GM21717 (cell line): ENCODE data around the gene BCAT1.
"Not testable (repeated sequence)": the region's sequence is repeated elsewhere in the genome, so short reads cannot be mapped to it uniquely, and the experiment has no call there.

ENCODE experiments used
- ATAC-seq: cut with Tn5 transposase; IDR thresholded peaks from one replicate; pipeline ENCODE4 v1.9.1; 2021; ENCODE audit warnings: mild to moderate bottlenecking, moderate library complexity; ENCODE audit not compliant: unreplicated experiment

Gene BCAT1

GRCh38 chr12:24820872-24821271 is 128.0 kb downstream of the BCAT1 start:
- ATAC-seq: no peak

DNA sequence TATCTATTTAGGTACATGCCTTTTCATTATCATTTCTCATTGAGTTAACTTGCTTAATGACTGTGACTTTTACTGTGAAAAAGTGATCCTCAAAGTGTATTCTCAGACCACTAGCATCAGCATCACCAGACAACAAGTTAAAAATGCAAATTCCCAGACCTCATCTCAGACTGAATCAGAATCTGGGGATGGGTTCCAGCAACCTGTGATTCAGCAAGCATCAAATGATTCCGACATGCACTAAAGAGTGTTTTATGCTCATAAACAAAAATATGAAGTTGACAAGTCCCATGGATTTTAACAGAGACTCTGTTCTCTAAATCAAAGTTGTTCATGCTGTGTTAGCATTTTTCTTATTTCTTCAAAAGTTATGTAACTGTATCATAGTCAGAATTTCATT is 130.6 kb downstream of the BCAT1 start:
- no peak for ATAC-seq

DNA sequence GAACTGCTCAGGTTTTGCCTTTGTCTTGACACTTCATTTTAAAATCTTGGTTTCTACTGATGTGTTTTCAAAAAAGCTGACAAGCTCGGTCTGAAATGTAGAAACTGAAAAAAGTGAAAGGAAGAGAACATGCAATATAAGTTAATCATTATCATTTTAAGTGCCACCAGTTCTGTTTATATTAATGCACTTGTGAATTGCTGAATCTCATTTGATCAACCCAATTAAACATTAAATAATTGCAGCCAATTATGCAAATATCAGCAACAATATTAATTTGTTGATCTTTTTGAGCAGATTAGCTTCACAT is 133.8 kb downstream of the BCAT1 start:
- peak; percentile 20 for ATAC-seq

GRCh38 chr12:24814379-24815113 is 134.4 kb downstream of the BCAT1 start:
- ATAC-seq: peak; percentile 91

GRCh38 chr12:24810378-24810777 is 138.5 kb downstream of the BCAT1 start:
- ATAC-seq: no peak

DNA sequence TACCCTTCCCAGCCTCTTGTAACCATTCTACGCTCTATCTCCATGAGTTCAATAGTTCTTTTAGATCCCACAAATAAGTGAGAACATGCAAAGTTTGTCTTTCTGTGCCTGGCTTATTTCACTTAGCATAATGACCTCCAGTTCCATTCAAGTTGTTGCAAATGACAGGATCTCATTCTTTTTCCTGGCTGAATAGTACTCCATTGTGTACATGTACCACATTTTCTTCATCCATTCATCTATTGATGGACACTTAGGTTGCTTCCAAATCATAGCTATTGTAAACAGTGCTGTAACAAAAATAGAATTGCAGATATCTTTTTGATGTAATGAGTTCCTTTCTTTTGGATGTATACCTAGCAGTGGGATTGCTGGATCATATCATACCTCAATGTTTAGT is 139.6 kb downstream of the BCAT1 start:
- ATAC-seq: not testable (repeated sequence)

DNA sequence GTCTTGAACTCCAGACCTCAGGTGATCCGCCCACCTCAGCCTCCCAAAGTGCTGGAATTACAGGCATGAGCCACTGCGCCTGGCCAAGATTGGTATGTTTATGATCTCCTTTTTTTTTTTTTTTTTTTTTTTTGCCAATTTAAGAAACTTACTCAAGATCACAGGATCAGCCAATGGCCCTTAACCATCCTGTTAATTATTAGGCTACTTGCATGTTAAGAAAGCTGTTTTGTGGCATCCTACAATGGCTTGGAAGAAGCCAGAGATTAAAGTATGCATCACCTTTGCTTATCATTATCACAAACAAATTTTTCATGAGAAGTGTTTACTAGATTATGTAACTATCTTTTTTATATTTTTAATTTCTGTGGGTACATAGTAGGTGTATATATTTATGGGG is 140.2 kb downstream of the BCAT1 start:
- ATAC-seq: no peak

- ATAC-seq: no peak
Measured at GRCh38 chr12:24806386-24806785, 142.5 kb downstream of the BCAT1 start.

DNA sequence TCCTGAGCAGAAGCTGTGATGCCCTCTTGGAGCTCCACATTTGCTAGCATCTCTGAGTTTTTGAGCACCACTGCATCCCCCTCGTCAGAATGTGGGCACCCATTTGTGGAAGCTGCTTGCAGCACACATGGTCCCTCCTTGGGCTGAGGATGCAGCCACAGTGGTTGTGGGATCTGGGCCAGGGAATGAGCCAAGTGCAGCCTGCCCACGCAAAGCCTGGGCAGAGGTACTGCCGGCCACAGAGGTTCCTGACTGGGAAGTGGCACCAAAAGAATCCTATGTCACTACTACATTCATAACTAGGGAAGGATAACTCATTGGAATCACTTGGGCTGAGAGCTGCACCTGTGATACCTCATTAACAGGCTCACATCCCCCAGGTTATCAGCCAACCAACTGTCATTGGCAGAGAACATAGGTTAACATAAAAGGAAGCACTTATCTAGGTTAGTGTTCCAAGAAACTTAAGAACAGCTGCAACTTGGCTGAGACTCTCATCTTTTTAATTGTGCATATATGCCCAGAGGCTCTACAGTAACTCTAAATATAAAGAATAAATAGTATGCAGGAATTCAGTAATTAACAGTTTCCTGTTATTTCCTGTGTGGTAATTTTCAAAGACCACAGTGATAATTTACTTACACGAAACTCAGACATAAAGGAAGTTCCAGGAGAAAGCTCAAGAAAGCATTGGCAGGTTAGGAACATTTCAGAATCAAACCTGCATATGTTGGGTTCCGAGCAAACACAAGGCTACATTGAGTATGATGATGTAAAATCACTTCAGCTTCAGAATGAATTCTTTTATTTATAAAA is 145.3 kb downstream of the BCAT1 start:
- ATAC-seq: no peak

- peak; percentile 88 for ATAC-seq
Measured at GRCh38 chr12:24798335-24798734, 150.6 kb downstream of the BCAT1 start.

- peak; percentile 2 for ATAC-seq
Measured at GRCh38 chr12:24797901-24798300, 151.0 kb downstream of the BCAT1 start.

DNA sequence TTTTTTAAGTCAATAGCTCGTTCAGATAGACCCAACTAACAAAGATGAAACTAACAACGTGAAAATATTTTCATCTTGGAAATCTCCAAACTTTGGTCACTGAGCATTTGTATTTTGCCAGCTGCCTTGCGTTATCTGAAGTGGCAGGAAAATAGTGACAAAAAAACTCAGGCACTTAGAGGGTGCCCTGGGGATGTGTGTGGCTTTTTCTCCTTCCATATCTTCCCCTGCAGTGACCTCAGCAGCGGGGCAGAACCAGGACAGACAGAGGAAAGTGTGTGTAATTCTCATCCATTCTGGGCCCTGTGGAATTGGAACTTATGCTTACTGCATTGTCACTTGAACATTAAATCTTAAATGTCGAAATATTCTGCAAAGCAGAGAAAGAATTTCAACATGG is 152.0 kb downstream of the BCAT1 start:
- no peak for ATAC-seq

DNA sequence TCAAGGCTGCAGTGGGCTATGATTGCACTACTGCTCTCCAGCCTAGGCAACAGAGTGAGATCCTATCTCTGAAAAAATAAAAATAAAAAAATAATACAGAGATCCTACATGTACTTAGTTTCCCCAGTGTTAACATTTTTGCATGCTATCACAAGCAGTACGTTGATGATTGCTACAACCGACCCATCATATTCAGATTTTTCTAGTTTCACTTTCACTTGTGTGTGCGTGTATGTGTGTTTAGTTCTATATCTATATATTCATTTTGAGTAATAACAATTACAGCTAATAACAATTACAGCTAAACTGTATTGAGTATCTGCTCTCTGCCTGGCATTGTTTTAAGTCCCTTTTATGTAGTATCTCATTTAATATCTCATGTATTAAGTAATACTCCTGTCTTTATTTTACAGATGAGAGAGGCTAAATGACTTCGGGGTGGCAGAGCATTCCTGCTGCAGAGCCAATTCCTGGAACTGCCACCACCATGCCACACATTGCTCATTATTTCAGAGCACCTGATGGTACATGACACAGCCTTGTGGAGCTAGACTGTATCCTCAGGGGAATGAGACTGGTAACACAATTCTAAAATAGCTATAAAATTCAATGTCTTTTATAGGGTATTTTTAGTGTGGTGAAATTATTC is 153.1 kb downstream of the BCAT1 start:
- ATAC-seq: peak; percentile 48

- ATAC-seq: no peak
Measured at GRCh38 chr12:24791622-24792021, 157.3 kb downstream of the BCAT1 start.

DNA sequence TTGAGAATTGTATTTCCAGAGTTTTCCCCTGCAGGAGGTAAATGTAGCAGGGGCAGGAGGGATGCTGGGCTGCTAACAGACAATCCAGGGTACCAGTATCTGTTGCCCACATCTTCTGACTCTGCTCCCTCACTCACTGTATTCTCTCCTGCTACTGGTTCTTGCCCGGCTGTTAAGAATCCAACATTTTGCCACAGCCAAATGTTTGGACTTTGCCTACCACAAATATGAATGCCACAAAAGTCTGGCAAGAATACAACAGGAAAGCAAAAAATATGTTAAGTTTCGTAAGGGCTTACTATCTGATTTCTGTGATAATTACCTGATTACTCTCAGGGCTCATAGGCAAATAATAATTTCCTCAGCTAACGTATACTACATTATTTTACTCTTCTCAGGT is 160.0 kb downstream of the BCAT1 start:
- no peak for ATAC-seq

- no peak for ATAC-seq
Measured at GRCh38 chr12:24780697-24781368, 168.1 kb downstream of the BCAT1 start.

- ATAC-seq: peak; percentile 55
Measured at GRCh38 chr12:24778486-24779304, 170.2 kb downstream of the BCAT1 start.

- no peak for ATAC-seq
Measured at GRCh38 chr12:24777359-24777758, 171.5 kb downstream of the BCAT1 start.

GRCh38 chr12:24776861-24777260 is 172.0 kb downstream of the BCAT1 start:
- ATAC-seq: no peak

- no peak for ATAC-seq
Measured at GRCh38 chr12:24775073-24775472, 173.8 kb downstream of the BCAT1 start.

GRCh38 chr12:24773996-24774395 is 174.9 kb downstream of the BCAT1 start:
- ATAC-seq: no peak
